Testis (tissue), 3 donors: ENCODE measurements around the gene AKR1B1. TPM values are rescaled to one million over a fixed set of nuclear protein-coding genes. Genes with fewer than 3 reads are reported as not detected.

ENCODE experiments used
- DNase-seq: peaks from one replicate; pipeline ENCODE4 v3.0.0-alpha.2; 2019
- H3K27ac ChIP-seq, 2 donors: fragments of 200-600 bp; sonication (generic); one replicate each; pipeline ENCODE4 v1.5.1; 2019
- H3K27me3 ChIP-seq: fragments of 200-600 bp; sonication (generic); one replicate; pipeline ENCODE4 v1.5.1; 2019
- H3K36me3 ChIP-seq: fragments of 200-600 bp; sonication (generic); one replicate; pipeline ENCODE4 v1.5.1; 2017; ENCODE audit warnings: low read depth; ENCODE audit errors: missing control alignments
- H3K4me1 ChIP-seq: fragments of 200-600 bp; sonication (generic); one replicate; pipeline ENCODE4 v1.5.1; 2019
- H3K4me3 ChIP-seq, 2 donors: fragments of 200-600 bp; sonication (generic); one replicate each; pipeline ENCODE4 v1.5.1; 2017 to 2019
- H3K9me3 ChIP-seq: fragments of 200-600 bp; sonication (generic); one replicate; pipeline ENCODE4 v1.5.1; 2017
- CTCF ChIP-seq, 3 experiments: fragments of 450-650 bp in 2 of 3; fragments of 200-600 bp in 1 of 3; sonication (generic) in 1 of 3; IDR thresholded peaks; one replicate each; pipeline ENCODE4 v1.5.1; 2016 to 2019; ENCODE audit warnings: antibody characterized with exemption in 3 of 3, mild to moderate bottlenecking in 2 of 3, moderate library complexity in 1 of 3
- POLR2A ChIP-seq: fragments of 450-650 bp; IDR thresholded peaks from one replicate; pipeline ENCODE4 v1.6.1; 2017; ENCODE audit warnings: antibody characterized with exemption, mild to moderate bottlenecking, moderate library complexity
- WGBS, 2 donors: methylation state at CpG; one replicate each; pipeline ENCODE4 v1.1.5; 2018; 5-methylcytosine and 5-hydroxymethylcytosine counted together
- intact Hi-C: fragments of 100-400 bp; cut with DNase I; formaldehyde crosslinking; loops from one replicate; pipeline ENCODE4 v1.15.1; 2023; ENCODE audit warnings: low total_unique reads
- polyA plus RNA-seq: library from polyadenylated mRNA; stranded (reverse); fragments of 350-450 nt; fragmentation: Illumina TruSeq; extraction: RNeasy Lipid Tissue Mini Kit (QIAGEN cat#74804); gene quantifications from one replicate; pipeline ENCODE4 v1.2.3, GENCODE V29; 2014; ENCODE audit warnings: low read depth, low replicate concordance; ENCODE audit not compliant: insufficient read depth
- total RNA-seq, 2 donors: library from RNA; depleted of rRNA; stranded (reverse); fragments of >200 nt; gene quantifications; one replicate each; pipeline ENCODE4 v1.2.3, GENCODE V29; 2016

AKR1B1 gene
- total and polyA plus RNA-seq, 3 donors from 2014 or later: 99.8 to 129 (median 105) TPM

GRCh38 chr7:134432296-134433152 lies 26.4 kb downstream of the AKR1B1 start:
- no peak for TF ChIP-seq POLR2A
- TF ChIP-seq CTCF (IDR thresholded peaks at IDR 0.05): peak; percentile 72 to 84 (median 82)
- no peaks in the 10 kb centered on the region for H3K27me3 ChIP-seq
- 1 to 3% methylated on average over 25 to 31 of the region's 31 CpGs for whole genome bisulfite sequencing, 2 donors
- peak overlapping the region; percentile 29 to 41 for H3K4me3 ChIP-seq
- DNase-seq: peak; percentile 93
- H3K36me3 ChIP-seq: no peaks in the 10 kb centered on the region
- intact Hi-C loops: no loop called here
- H3K4me1 ChIP-seq: peaks cover 6% of the 10 kb centered on the region
- peak overlapping the region; percentile 34 to 83 for H3K27ac ChIP-seq
- no peaks in the 10 kb centered on the region for H3K9me3 ChIP-seq

GRCh38 chr7:134431815-134432214 lies 27.1 kb downstream of the AKR1B1 start:
- H3K4me3 ChIP-seq: peak overlapping the region; percentile 29 to 41
- no peak for DNase-seq

GRCh38 chr7:134429481-134429880 lies 29.4 kb downstream of the AKR1B1 start:
- H3K4me3 ChIP-seq: no peak overlapping the region
- no peaks in the 10 kb centered on the region for H3K36me3 ChIP-seq
- TF ChIP-seq POLR2A (no peak), CTCF (IDR thresholded peaks at IDR 0.05) (no peak)
- 78 to 83% methylated on average over 6 of the region's 6 CpGs for WGBS, 2 donors
- no peak for DNase-seq
- H3K27me3 ChIP-seq: no peaks in the 10 kb centered on the region
- no peaks in the 10 kb centered on the region for H3K9me3 ChIP-seq
- no peak overlapping the region for H3K27ac ChIP-seq
- intact Hi-C loops: no loop called here
- peaks cover 6% of the 10 kb centered on the region for H3K4me1 ChIP-seq

More at GRCh38 chr7:134431815-134432214, 27.1 kb downstream of the AKR1B1 start:
- Histone ChIP-seq H3K27ac (peak overlapping the region; percentile 34 to 83), H3K36me3 (no peaks in the 10 kb centered on the region), H3K4me1 (peaks cover 6% of the 10 kb centered on the region), H3K27me3 (no peaks in the 10 kb centered on the region), H3K9me3 (no peaks in the 10 kb centered on the region)
- TF ChIP-seq POLR2A: no peak
- TF ChIP-seq CTCF (IDR thresholded peaks at IDR 0.05): no peak
- WGBS, 2 donors: 34 to 58% methylated on average over 11 of the region's 11 CpGs
- intact Hi-C loops: no loop called here

GRCh38 chr7:134428942-134429341 lies 30.0 kb downstream of the AKR1B1 start:
- no peak for DNase-seq
- intact Hi-C loops: no loop called here
- Histone ChIP-seq H3K4me1 (peaks cover 6% of the 10 kb centered on the region), H3K27me3 (no peaks in the 10 kb centered on the region), H3K4me3 (no peak overlapping the region), H3K27ac (no peak overlapping the region), H3K9me3 (no peaks in the 10 kb centered on the region), H3K36me3 (no peaks in the 10 kb centered on the region)
- WGBS, 2 donors: 86 to 91% methylated on average over 9 of the region's 9 CpGs
- TF ChIP-seq CTCF (IDR thresholded peaks at IDR 0.05) (no peak), POLR2A (no peak)

GRCh38 chr7:134427896-134428295 lies 31.0 kb downstream of the AKR1B1 start:
- Histone ChIP-seq H3K27ac (no peak overlapping the region), H3K9me3 (no peaks in the 10 kb centered on the region), H3K36me3 (no peaks in the 10 kb centered on the region), H3K4me3 (no peak overlapping the region), H3K27me3 (no peaks in the 10 kb centered on the region), H3K4me1 (peaks cover 3% of the 10 kb centered on the region)
- no peak for DNase-seq
- 83 to 84% methylated on average over 2 of the region's 2 CpGs for WGBS, 2 donors
- intact Hi-C loops: no loop called here
- TF ChIP-seq POLR2A (no peak), CTCF (IDR thresholded peaks at IDR 0.05) (no peak)
